ENCODE data around the gene ITGAE.

Gene ITGAE

DNA sequence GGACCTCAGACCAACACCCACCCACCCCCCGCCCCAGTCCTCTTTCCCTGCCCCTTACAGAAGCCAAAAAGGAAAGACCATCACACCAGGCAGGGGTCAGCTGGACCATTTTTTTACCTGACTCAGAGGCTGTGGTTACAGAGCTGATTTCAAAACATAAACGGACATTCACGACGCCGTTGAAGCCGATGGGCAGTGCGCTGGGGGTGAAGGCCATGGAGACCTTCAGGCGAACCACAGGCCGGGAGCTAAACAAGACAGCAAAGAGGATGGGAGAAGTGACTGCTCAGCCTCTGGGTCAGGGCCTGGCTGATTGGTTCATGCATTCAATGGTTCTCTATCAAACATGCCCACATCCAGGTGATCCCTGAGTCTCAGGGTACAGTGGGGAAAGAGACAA lies 53.2 kb downstream of the ITGAE start:
- H3K9me3 ChIP-seq (ENCODE audit: control insufficient read depth, low read length), result no peaks in the 10 kb centered on the region
- H3K79me2 ChIP-seq, result no peaks in the 10 kb centered on the region
- H3K4me2 ChIP-seq (ENCODE audit: low read length), result no peak overlapping the region
- no peak overlapping the region for H3K27ac ChIP-seq
- no peak overlapping the region for H3K9ac ChIP-seq
- TF ChIP-seq, protein P1, sequence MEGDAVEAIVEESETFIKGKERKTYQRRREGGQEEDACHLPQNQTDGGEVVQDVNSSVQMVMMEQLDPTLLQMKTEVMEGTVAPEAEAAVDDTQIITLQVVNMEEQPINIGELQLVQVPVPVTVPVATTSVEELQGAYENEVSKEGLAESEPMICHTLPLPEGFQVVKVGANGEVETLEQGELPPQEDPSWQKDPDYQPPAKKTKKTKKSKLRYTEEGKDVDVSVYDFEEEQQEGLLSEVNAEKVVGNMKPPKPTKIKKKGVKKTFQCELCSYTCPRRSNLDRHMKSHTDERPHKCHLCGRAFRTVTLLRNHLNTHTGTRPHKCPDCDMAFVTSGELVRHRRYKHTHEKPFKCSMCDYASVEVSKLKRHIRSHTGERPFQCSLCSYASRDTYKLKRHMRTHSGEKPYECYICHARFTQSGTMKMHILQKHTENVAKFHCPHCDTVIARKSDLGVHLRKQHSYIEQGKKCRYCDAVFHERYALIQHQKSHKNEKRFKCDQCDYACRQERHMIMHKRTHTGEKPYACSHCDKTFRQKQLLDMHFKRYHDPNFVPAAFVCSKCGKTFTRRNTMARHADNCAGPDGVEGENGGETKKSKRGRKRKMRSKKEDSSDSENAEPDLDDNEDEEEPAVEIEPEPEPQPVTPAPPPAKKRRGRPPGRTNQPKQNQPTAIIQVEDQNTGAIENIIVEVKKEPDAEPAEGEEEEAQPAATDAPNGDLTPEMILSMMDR (IDR thresholded peaks at IDR 0.05), result no peak
- H3K36me3 ChIP-seq (ENCODE audit: control insufficient read depth, insufficient read depth, low read length), result no peaks in the 10 kb centered on the region
- no peak overlapping the region for H3K4me3 ChIP-seq (ENCODE audit: low read depth, low read length)
- no peaks in the 10 kb centered on the region for H3K27me3 ChIP-seq (ENCODE audit: control insufficient read depth, insufficient read depth, low read length)
- H2AFZ ChIP-seq, result no peak overlapping the region
- H3K4me1 ChIP-seq, result no peaks in the 10 kb centered on the region

DNA sequence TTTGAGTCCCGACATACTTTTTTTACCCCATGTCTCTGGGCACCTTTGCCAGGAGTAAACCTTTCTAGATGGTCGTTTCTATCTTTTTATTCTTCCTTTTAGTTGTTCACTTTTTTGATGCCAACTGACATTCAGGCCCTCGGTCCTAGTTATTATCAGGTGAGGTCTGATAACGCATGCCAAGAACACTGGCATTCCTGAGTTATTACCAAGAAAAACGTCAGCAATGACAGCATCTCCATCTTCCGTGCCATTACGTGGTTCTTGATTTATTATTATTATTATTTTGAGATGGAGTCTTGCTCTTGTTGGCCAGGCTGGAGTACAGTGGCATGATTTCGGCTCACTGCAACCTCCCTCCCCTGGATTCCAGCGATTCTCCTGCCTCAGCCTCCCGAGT lies 55.9 kb downstream of the ITGAE start:
- no peaks in the 10 kb centered on the region for H3K27me3 ChIP-seq (ENCODE audit: control insufficient read depth, insufficient read depth, low read length)
- no peak overlapping the region for H2AFZ ChIP-seq
- no peaks in the 10 kb centered on the region for H3K4me1 ChIP-seq

DNA sequence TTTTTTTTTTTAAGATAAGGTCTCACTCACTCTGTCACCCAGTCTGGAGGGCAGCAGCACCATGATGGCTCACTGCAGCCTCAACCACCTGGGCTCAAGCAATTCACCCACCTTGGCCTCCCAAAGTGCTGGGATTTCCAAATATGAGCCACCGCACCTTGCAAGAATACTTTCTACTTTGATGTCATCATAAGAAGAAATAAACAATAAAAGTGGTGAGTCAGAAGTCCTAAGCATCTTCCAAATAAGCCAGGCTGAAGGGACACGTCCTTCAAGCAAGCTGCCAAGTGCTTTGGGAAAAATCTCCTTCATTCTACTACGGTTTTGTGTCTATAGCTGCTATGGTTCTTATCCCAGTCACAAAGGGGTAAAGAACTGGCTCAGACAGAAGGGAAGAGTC lies 57.0 kb downstream of the ITGAE start:
- H3K27ac ChIP-seq, result no peak overlapping the region
- TF ChIP-seq, protein P1 (IDR thresholded peaks at IDR 0.05), result no peak
- no peaks in the 10 kb centered on the region for H3K9me3 ChIP-seq (ENCODE audit: control insufficient read depth, low read length)
- no peak overlapping the region for H2AFZ ChIP-seq
- no peak overlapping the region for H3K4me3 ChIP-seq (ENCODE audit: low read depth, low read length)
- H3K4me2 ChIP-seq (ENCODE audit: low read length), result no peak overlapping the region
- no peaks in the 10 kb centered on the region for H3K36me3 ChIP-seq (ENCODE audit: control insufficient read depth, insufficient read depth, low read length)
- H3K4me1 ChIP-seq, result peaks cover 1% of the 10 kb centered on the region
- no peaks in the 10 kb centered on the region for H3K79me2 ChIP-seq
- no peaks in the 10 kb centered on the region for H3K27me3 ChIP-seq (ENCODE audit: control insufficient read depth, insufficient read depth, low read length)
- no peak overlapping the region for H3K9ac ChIP-seq

More for the DNA sequence above, 55.9 kb downstream of the ITGAE start:
- no peaks in the 10 kb centered on the region for H3K36me3 ChIP-seq (ENCODE audit: control insufficient read depth, insufficient read depth, low read length)
- no peaks in the 10 kb centered on the region for H3K9me3 ChIP-seq (ENCODE audit: control insufficient read depth, low read length)
- no peak overlapping the region for H3K4me2 ChIP-seq (ENCODE audit: low read length)
- TF ChIP-seq, protein P1 (IDR thresholded peaks at IDR 0.05), result no peak
- H3K4me3 ChIP-seq (ENCODE audit: low read depth, low read length), result no peak overlapping the region
- H3K27ac ChIP-seq, result no peak overlapping the region
- H3K79me2 ChIP-seq, result no peaks in the 10 kb centered on the region
- H3K9ac ChIP-seq, result no peak overlapping the region

DNA sequence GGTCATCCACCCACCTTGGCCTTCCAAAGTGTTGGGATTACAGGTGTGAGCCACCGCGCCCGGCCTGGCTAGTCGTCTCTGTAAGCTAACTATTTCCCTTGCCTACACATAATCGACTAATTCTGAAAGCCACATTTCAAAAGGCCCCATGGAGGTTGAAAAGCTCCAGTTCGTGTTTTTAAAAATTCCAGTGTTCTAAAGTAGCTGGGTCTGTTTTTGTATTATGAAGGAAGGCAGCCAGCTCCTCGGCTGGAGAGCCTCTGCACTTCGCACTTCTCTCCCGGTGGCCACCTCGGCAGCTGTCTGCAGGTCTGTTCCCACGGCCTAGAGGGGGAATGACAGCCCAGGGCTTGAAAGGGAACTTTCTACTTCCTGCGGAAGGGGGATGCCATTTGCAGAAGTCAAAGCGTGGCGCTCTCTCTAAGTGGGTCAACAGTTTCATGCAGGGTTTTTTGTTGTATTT lies 60.3 kb downstream of the ITGAE start:
- Histone ChIP-seq H3K4me1 (peaks cover 11% of the 10 kb centered on the region), H2AFZ (no peak overlapping the region), H3K9ac (no peak overlapping the region), H3K79me2 (no peaks in the 10 kb centered on the region), H3K4me2 (ENCODE audit: low read length) (no peak overlapping the region), H3K9me3 (ENCODE audit: control insufficient read depth, low read length) (no peaks in the 10 kb centered on the region), H3K4me3 (ENCODE audit: low read depth, low read length) (no peak overlapping the region), H3K27ac (no peak overlapping the region), H3K36me3 (ENCODE audit: control insufficient read depth, insufficient read depth, low read length) (no peaks in the 10 kb centered on the region), H3K27me3 (ENCODE audit: control insufficient read depth, insufficient read depth, low read length) (no peaks in the 10 kb centered on the region)
- TF ChIP-seq, protein P1 (IDR thresholded peaks at IDR 0.05), result no peak

DNA sequence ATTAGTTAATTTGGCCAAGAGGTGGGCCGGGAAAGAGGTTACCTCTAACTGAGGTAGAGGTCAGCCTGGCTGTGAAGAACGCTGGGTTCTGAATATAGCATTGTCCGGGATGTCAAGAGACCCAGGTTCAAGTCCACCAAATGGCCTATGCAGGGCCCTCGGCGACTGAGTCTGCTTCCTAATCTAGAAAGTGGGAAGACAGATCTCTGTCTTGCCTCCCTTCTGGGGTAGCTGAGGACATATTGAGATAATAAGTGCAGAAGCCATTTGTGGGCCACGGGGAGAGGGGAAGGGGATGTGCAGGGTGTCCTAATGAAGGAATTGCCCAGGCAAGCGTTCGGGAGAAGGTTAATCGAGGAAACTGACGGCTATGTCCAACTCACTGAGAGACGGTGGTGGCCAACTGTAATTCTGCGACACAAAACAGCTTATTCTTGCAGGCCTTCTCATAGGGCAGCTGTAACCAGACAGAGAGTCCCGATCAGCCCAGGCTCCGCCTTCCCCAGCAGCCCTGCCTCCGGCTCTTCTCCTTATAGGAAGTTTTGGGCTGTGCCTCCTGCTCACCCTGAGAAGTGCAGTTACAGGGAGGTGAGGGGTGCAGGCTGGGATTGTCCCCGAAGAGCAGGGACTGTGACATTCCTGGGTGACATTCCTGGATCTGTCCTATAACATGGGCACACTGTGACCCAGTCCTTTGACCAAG lies 61.4 kb downstream of the ITGAE start:
- H3K27ac ChIP-seq, result no peak overlapping the region

More for the DNA sequence above, 61.4 kb downstream of the ITGAE start:
- H3K4me2 ChIP-seq (ENCODE audit: low read length), result no peak overlapping the region
- no peak overlapping the region for H2AFZ ChIP-seq
- no peaks in the 10 kb centered on the region for H3K79me2 ChIP-seq
- H3K9ac ChIP-seq, result no peak overlapping the region
- no peaks in the 10 kb centered on the region for H3K36me3 ChIP-seq (ENCODE audit: control insufficient read depth, insufficient read depth, low read length)
- no peak overlapping the region for H3K4me3 ChIP-seq (ENCODE audit: low read depth, low read length)
- no peaks in the 10 kb centered on the region for H3K27me3 ChIP-seq (ENCODE audit: control insufficient read depth, insufficient read depth, low read length)
- H3K4me1 ChIP-seq, result peaks cover 11% of the 10 kb centered on the region
- H3K9me3 ChIP-seq (ENCODE audit: control insufficient read depth, low read length), result no peaks in the 10 kb centered on the region
- TF ChIP-seq, protein P1 (IDR thresholded peaks at IDR 0.05), result no peak
